GM12878 (cell line): ENCODE measurements around the gene ABCA2.

ENCODE experiments used
- ATF2 ChIP-seq: IDR thresholded peaks from 2 replicates; pipeline ENCODE4 v1.6.1; 2012; ENCODE audit warnings: low read length, inconsistent platforms
- ATF7 ChIP-seq: fragments of 450-650 bp; IDR thresholded peaks from 2 replicates; pipeline ENCODE4 v1.6.1; 2016; ENCODE audit warnings: low read depth, mild to moderate bottlenecking
- CBFB ChIP-seq: IDR thresholded peaks from 2 replicates; pipeline ENCODE4 v1.6.1; 2016; ENCODE audit warnings: antibody characterized with exemption, low read depth
- CHD2 ChIP-seq: IDR thresholded peaks from 2 replicates; pipeline ENCODE4 v1.6.1; 2011; ENCODE audit warnings: low read depth, low read length, improper control_type of control experiment, borderline replicate concordance
- EP300 ChIP-seq, 2 experiments: fragments of 150-350 bp in 1 of 2; IDR thresholded peaks; 2 replicates each; pipeline ENCODE4 v1.6.1; 2011 to 2012; ENCODE audit warnings: low read depth in 2 of 2, low read length in 2 of 2, borderline replicate concordance in 1 of 2, improper control_type of control experiment in 1 of 2, inconsistent platforms in 1 of 2; ENCODE audit not compliant: control insufficient read depth in 1 of 2
- IKZF1 ChIP-seq: fragments of 450-650 bp; conservative IDR thresholded peaks from 2 replicates; pipeline ENCODE4 v1.6.1; 2017; ENCODE audit warnings: antibody characterized with exemption, mild to moderate bottlenecking
- MTA2 ChIP-seq: fragments of 450-650 bp; IDR thresholded peaks from 2 replicates; pipeline ENCODE4 v1.6.1; 2016; ENCODE audit warnings: low read depth, mild to moderate bottlenecking, moderate library complexity
- NR2C2 ChIP-seq: IDR thresholded peaks from 2 replicates; pipeline ENCODE4 v1.6.1; 2011; ENCODE audit warnings: borderline replicate concordance, low read depth; ENCODE audit not compliant: control insufficient read depth, insufficient read length
- POLR2A ChIP-seq: IDR thresholded peaks from 2 replicates; pipeline ENCODE4 v1.6.1; 2011; ENCODE audit warnings: low read depth, mild to moderate bottlenecking, low read length
- POLR2AphosphoS5 ChIP-seq: IDR thresholded peaks from 2 replicates; pipeline ENCODE4 v1.6.1; 2011; ENCODE audit warnings: mild to moderate bottlenecking, low read length, inconsistent platforms
- SP1 ChIP-seq: IDR thresholded peaks from one replicate; pipeline ENCODE4 v1.6.1; 2011; ENCODE audit warnings: low read depth, low read length
- SRF ChIP-seq, 2 experiments: IDR thresholded peaks; 2 replicates each; pipeline ENCODE4 v1.6.1; 2011; ENCODE audit warnings: low read depth in 2 of 2, low read length in 2 of 2, mild to moderate bottlenecking in 1 of 2, moderate library complexity in 1 of 2
- ZBTB33 ChIP-seq: fragments of 450-650 bp; IDR thresholded peaks from 2 replicates; pipeline ENCODE4 v1.6.1; 2017; ENCODE audit warnings: mild to moderate bottlenecking

GRCh38 chr9:137065336-137065967, 37.4 kb upstream of the ABCA2 start:
- TF ChIP-seq POLR2A (no peak), ZBTB33 (no peak), EP300 (IDR thresholded peaks at IDR 0.05; ENCODE audit: borderline replicate concordance in 1 of 2, control insufficient read depth in 1 of 2, low read depth in 2 of 2, low read length in 2 of 2) (no peak), CBFB (no peak), MTA2 (no peak), ATF2 (no peak), NR2C2 (no peak), IKZF1 (no peak), CHD2 (no peak), ATF7 (no peak), SRF (IDR thresholded peaks at IDR 0.05; ENCODE audit: low read depth in 2 of 2, low read length in 2 of 2) (no peak), POLR2AphosphoS5 (no peak), SP1 (no peak)
